ENCODE measurements around the gene KRT81.
"Not testable (repeated sequence)": the region's sequence is repeated elsewhere in the genome, so short reads cannot be mapped to it uniquely, and the experiment has no call there.

The KRT81 gene

GRCh38 chr12:52318241-52318990 lies 27.1 kb upstream of the KRT81 start:
- in situ Hi-C loops (cut with HindIII; ENCODE audit: low sequenced_read_pairs) = no loop called here

GRCh38 chr12:52317468-52318052 lies 26.2 kb upstream of the KRT81 start:
- in situ Hi-C loops (cut with HindIII; ENCODE audit: low sequenced_read_pairs) = no loop called here

- in situ Hi-C loops (cut with HindIII; ENCODE audit: low sequenced_read_pairs) = no loop called here
Measured at GRCh38 chr12:52316701-52317100, 25.4 kb upstream of the KRT81 start.

GRCh38 chr12:52316290-52316689 lies 25.0 kb upstream of the KRT81 start:
- in situ Hi-C loops (cut with HindIII; ENCODE audit: low sequenced_read_pairs) = no loop called here

GRCh38 chr12:52315721-52316120 lies 24.4 kb upstream of the KRT81 start:
- in situ Hi-C loops (cut with HindIII; ENCODE audit: low sequenced_read_pairs) = not testable (repeated sequence)

- in situ Hi-C loops (cut with HindIII; ENCODE audit: low sequenced_read_pairs) = loop anchor here (5.0 kb wide), 1 partner anchor 97 kb away; no protein-coding TSS in a partner anchor
Measured at GRCh38 chr12:52314511-52314910, 23.2 kb upstream of the KRT81 start.

GRCh38 chr12:52313926-52314325 lies 22.6 kb upstream of the KRT81 start:
- in situ Hi-C loops (cut with HindIII; ENCODE audit: low sequenced_read_pairs) = loop anchor here (5.0 kb wide), 1 partner anchor 97 kb away; no protein-coding TSS in a partner anchor

- in situ Hi-C loops (cut with HindIII; ENCODE audit: low sequenced_read_pairs) = loop anchor here (5.0 kb wide), 1 partner anchor 96 kb away; no protein-coding TSS in a partner anchor
Measured at GRCh38 chr12:52313461-52313860, 22.1 kb upstream of the KRT81 start.

- in situ Hi-C loops (cut with HindIII; ENCODE audit: low sequenced_read_pairs) = loop anchor here (5.0 kb wide), 1 partner anchor 95 kb away; no protein-coding TSS in a partner anchor
Measured at GRCh38 chr12:52312086-52312485, 20.8 kb upstream of the KRT81 start.

GRCh38 chr12:52311285-52311648 lies 19.9 kb upstream of the KRT81 start:
- in situ Hi-C loops (cut with HindIII; ENCODE audit: low sequenced_read_pairs) = loop anchor here (5.0 kb wide), 1 partner anchor 94 kb away; no protein-coding TSS in a partner anchor

- in situ Hi-C loops (cut with HindIII; ENCODE audit: low sequenced_read_pairs) = loop anchor here (5.0 kb wide), 1 partner anchor 93 kb away; no protein-coding TSS in a partner anchor
Measured at GRCh38 chr12:52310622-52311284, 19.4 kb upstream of the KRT81 start.

- in situ Hi-C loops (cut with HindIII; ENCODE audit: low sequenced_read_pairs) = no loop called here
Measured at GRCh38 chr12:52308806-52309425, 17.6 kb upstream of the KRT81 start.

- in situ Hi-C loops (cut with HindIII; ENCODE audit: low sequenced_read_pairs) = no loop called here
Measured at GRCh38 chr12:52307836-52308805, 16.8 kb upstream of the KRT81 start.

- in situ Hi-C loops (cut with HindIII; ENCODE audit: low sequenced_read_pairs) = no loop called here
Measured at GRCh38 chr12:52306731-52307130, 15.4 kb upstream of the KRT81 start.

GRCh38 chr12:52305921-52306705 lies 14.8 kb upstream of the KRT81 start:
- in situ Hi-C loops (cut with HindIII; ENCODE audit: low sequenced_read_pairs) = no loop called here

GRCh38 chr12:52304941-52305411 lies 13.6 kb upstream of the KRT81 start:
- in situ Hi-C loops (cut with HindIII; ENCODE audit: low sequenced_read_pairs) = not testable (repeated sequence)

- in situ Hi-C loops (cut with HindIII; ENCODE audit: low sequenced_read_pairs) = not testable (repeated sequence)
Measured at GRCh38 chr12:52302242-52302914, 11.0 kb upstream of the KRT81 start.

- in situ Hi-C loops (cut with HindIII; ENCODE audit: low sequenced_read_pairs) = not testable (repeated sequence)
Measured at GRCh38 chr12:52301721-52302120, 10.4 kb upstream of the KRT81 start.
